ENCODE results near the gene RGS3.

RGS3 gene

DNA sequence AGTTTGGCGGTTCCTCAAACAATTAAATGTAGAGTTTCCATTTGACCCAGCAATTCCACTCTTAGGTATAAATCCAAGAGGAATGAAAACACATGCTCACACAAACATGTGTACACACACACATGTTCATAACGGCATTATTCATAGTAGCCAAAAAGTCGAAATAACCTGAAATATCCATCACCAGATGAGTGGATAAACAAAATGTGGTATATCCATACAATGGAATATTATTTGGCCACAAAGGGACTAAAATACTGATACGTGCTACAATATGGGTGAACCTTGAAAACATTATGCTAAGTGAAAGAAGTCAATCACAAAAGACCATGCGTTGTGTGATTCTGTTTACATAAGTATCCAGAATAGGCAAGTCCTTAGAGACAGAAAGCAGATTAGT lies 8.7 kb downstream of the RGS3 start:
- TF ChIP-seq, protein P1, sequence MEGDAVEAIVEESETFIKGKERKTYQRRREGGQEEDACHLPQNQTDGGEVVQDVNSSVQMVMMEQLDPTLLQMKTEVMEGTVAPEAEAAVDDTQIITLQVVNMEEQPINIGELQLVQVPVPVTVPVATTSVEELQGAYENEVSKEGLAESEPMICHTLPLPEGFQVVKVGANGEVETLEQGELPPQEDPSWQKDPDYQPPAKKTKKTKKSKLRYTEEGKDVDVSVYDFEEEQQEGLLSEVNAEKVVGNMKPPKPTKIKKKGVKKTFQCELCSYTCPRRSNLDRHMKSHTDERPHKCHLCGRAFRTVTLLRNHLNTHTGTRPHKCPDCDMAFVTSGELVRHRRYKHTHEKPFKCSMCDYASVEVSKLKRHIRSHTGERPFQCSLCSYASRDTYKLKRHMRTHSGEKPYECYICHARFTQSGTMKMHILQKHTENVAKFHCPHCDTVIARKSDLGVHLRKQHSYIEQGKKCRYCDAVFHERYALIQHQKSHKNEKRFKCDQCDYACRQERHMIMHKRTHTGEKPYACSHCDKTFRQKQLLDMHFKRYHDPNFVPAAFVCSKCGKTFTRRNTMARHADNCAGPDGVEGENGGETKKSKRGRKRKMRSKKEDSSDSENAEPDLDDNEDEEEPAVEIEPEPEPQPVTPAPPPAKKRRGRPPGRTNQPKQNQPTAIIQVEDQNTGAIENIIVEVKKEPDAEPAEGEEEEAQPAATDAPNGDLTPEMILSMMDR (IDR thresholded peaks at IDR 0.05; ENCODE audit: low read depth, low read length, missing control alignments): no peak
- no peak overlapping the region for H3K4me3 ChIP-seq (ENCODE audit: low read depth, low read length)
- DNase-seq (ENCODE audit: low read depth): no peak

DNA sequence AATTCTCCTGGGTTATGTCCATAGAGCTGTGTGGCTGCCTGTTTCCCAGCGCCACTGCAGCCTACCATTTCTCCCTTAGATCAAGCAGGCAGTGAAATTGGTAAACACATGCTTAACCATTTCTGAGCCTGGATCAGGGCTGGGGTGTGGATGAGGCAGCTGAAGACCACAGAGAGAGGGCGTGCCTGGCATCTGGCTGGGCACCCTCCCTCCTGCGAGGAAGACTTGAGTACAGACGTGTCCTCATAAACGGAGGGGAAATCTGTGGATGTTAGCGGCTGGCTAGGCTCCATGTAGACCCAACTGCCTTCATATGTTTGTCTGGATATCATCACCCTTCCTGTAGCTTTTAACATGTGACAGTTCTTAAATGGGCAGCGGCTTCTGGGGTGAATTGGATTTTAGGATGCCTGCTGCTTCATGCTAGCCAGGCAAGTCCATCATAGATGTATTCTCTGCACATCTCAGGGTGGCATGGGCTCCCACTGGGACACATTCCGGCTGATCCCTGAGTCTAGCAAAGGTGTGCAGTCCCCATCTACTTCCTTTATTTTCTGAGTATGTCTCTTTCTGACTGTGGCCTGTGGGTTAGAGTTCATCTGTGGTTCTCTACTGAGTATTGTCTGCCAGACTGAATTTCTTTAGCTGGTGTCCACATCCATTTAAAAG lies 11.0 kb downstream of the RGS3 start:
- no peak overlapping the region for H3K4me3 ChIP-seq (ENCODE audit: low read depth, low read length)
- no peak for DNase-seq (ENCODE audit: low read depth)
- TF ChIP-seq, protein P1 (IDR thresholded peaks at IDR 0.05; ENCODE audit: low read depth, low read length, missing control alignments): no peak

DNA sequence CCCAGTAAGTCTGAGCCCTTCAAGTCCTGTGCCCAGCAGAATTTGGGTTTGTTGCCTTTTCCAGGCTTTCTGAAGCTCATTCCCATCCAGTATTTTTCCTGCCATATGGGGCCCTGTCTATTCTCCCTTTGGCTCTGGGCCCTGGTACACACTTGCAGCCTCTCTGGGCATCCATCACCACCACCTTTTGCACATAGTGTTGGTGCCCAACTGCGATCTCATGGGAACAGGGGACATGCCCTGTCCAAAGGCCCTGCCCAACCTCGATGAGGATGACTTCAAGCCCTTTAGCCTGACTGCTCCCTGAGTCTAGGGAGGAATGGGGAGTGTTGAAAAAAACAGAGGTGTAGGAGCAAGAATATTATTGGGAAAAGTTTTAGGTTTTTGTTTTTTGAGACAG lies 11.5 kb downstream of the RGS3 start:
- TF ChIP-seq, protein P1 (IDR thresholded peaks at IDR 0.05; ENCODE audit: low read depth, low read length, missing control alignments): no peak
- no peak for DNase-seq (ENCODE audit: low read depth)
- H3K4me3 ChIP-seq (ENCODE audit: low read depth, low read length): no peak overlapping the region

DNA sequence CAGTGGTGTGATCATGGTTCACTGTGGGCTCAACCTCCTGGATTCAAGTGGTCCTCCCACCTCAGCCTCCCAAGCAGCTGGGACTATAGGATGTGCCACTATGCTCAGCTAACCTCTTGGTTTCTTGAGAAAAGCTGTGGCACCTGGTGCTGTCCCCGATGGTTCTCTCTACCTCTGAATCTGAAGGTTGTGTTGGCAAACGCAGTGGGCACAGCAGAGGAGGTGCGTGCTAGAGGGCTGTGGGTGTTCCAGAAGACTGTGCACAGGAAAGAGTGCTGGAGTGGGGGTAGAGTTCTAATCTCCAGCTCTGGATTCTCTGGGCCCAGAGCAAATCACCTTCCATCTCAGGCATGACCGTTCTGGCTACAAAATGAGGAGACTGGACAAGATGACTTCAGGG lies 12.5 kb downstream of the RGS3 start:
- TF ChIP-seq, protein P1 (IDR thresholded peaks at IDR 0.05; ENCODE audit: low read depth, low read length, missing control alignments): no peak
- H3K4me3 ChIP-seq (ENCODE audit: low read depth, low read length): no peak overlapping the region
- DNase-seq (ENCODE audit: low read depth): no peak

DNA sequence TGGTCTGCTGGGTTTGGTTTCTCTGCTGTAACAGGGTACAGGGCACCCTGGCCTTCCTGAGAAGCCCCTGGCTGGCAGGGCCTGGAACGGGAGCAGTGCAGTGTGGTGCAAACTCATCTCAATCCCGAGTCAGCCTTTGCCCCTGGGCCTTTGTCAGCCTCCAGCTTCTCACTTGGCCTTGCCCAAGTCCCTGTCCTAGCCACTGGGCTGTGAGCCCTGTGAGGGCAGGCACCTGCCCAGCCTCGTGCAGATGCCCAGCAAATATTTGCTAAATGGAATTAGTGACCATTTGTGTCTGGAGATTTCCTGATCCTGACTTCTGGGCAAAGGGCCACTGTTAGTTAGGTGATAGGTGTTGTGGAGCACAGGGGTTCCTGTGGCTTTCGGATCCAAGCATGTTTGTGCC lies 13.0 kb downstream of the RGS3 start:
- TF ChIP-seq, protein P1 (IDR thresholded peaks at IDR 0.05; ENCODE audit: low read depth, low read length, missing control alignments): no peak
- no peak for DNase-seq (ENCODE audit: low read depth)
- no peak overlapping the region for H3K4me3 ChIP-seq (ENCODE audit: low read depth, low read length)

DNA sequence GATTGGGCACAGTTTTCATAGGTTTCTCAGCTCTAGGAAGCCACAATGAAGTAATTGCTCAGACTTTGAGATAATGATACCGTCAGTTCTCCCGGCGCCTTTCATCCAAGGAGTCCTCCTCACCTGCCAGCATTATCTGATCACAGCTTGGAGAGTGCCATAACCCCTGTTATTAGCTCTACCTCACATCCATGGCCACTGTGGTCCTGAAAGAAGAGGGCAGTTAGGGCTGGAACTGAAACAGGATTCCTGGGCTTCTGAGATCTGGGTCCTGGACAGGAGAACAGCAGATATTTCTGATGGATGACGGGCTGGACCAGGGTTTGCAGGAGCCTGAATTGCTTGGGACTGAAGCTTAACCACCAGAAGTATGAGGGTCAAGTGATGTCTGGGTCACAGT lies 13.5 kb downstream of the RGS3 start:
- no peak overlapping the region for H3K4me3 ChIP-seq (ENCODE audit: low read depth, low read length)
- DNase-seq (ENCODE audit: low read depth): no peak
- TF ChIP-seq, protein P1 (IDR thresholded peaks at IDR 0.05; ENCODE audit: low read depth, low read length, missing control alignments): no peak

DNA sequence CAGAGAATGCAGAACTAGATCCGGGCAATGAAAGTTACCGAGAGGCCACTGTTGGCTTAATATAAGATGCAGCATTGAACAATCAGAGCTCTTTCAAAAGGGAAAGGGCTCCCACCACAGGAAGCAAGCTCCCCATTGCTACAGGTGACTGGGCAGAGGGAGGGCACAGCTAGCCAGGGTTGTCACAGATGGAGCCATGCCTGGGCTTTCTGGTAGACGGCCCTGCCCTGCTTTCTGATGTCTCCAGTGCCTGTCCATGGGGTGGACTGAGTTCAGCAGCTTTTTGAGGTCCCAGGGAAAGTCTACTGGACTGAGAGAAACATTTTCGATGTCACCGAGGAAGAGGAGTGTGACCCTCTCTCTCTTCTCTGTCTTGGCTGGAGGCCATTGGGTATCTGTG lies 14.1 kb downstream of the RGS3 start:
- DNase-seq (ENCODE audit: low read depth): no peak
- TF ChIP-seq, protein P1 (IDR thresholded peaks at IDR 0.05; ENCODE audit: low read depth, low read length, missing control alignments): no peak
- no peak overlapping the region for H3K4me3 ChIP-seq (ENCODE audit: low read depth, low read length)

Data from GM12864 (cell line).